Thyroid gland (tissue), 4 donors: ENCODE results near the gene HPN.

Source experiments
- POLR2A ChIP-seq, 2 donors: fragments of 450-650 bp; IDR thresholded peaks; one replicate each; pipeline ENCODE4 v1.6.1; 2017; ENCODE audit warnings: antibody characterized with exemption in 2 of 2, mild to moderate bottlenecking in 2 of 2, moderate library complexity in 1 of 2
- TF ChIP-seq, protein P1 (sequence below), 6 experiments: fragments of 200-600 bp in 3 of 6; fragments of 450-650 bp in 3 of 6; sonication (generic) in 3 of 6; IDR thresholded peaks; one replicate each; pipeline ENCODE4 v1.5.1; 2016 to 2019; ENCODE audit warnings: antibody characterized with exemption in 6 of 6, mild to moderate bottlenecking in 2 of 6, inconsistent platforms in 1 of 6, moderate library complexity in 1 of 6

DNA sequence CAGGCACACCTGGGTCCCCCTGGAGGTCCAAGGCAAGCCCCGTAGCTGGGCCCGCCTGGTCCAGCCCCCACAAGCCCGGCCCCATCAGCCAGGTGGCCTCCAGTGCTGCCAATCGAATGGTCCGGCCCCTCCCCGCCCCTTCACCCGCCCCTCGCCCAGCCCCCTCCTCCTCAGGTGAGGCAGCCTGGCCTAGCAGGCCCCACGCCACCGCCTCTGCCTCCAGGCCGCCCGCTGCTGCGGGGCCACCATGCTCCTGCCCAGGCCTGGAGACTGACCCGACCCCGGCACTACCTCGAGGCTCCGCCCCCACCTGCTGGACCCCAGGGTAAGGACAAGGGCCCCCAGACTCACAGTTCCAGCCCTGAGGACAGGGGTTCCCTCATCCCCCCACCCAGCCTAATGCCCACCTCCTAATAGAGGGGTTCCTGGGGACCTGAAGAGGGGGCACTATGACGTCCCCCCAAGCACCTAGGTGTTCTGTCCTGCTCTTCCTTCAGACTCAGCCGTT, at the start of gene HPN:
- TF ChIP-seq, protein P1, sequence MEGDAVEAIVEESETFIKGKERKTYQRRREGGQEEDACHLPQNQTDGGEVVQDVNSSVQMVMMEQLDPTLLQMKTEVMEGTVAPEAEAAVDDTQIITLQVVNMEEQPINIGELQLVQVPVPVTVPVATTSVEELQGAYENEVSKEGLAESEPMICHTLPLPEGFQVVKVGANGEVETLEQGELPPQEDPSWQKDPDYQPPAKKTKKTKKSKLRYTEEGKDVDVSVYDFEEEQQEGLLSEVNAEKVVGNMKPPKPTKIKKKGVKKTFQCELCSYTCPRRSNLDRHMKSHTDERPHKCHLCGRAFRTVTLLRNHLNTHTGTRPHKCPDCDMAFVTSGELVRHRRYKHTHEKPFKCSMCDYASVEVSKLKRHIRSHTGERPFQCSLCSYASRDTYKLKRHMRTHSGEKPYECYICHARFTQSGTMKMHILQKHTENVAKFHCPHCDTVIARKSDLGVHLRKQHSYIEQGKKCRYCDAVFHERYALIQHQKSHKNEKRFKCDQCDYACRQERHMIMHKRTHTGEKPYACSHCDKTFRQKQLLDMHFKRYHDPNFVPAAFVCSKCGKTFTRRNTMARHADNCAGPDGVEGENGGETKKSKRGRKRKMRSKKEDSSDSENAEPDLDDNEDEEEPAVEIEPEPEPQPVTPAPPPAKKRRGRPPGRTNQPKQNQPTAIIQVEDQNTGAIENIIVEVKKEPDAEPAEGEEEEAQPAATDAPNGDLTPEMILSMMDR (IDR thresholded peaks at IDR 0.05) = no peak
- no peak for TF ChIP-seq POLR2A (IDR thresholded peaks at IDR 0.05)
